GM12874 (cell line): ENCODE measurements around the gene DIP2B.

ENCODE experiments used
- CTCF ChIP-seq: IDR thresholded peaks from 2 replicates; pipeline ENCODE4 v1.5.1; 2011; ENCODE audit warnings: low read depth, mild to moderate bottlenecking, control low read depth, low read length, moderate library complexity; ENCODE audit not compliant: insufficient read depth

The DIP2B gene

GRCh38 chr12:50546441-50547318, 41.9 kb downstream of the DIP2B start:
- TF ChIP-seq CTCF, result no peak

GRCh38 chr12:50547742-50548141, 43.0 kb downstream of the DIP2B start:
- no peak for TF ChIP-seq CTCF

- TF ChIP-seq CTCF, result no peak
Observed at GRCh38 chr12:50549885-50550284, 45.1 kb downstream of the DIP2B start.

- TF ChIP-seq CTCF, result no peak
Observed at GRCh38 chr12:50550530-50551223, 45.9 kb downstream of the DIP2B start.

GRCh38 chr12:50551866-50552265, 47.1 kb downstream of the DIP2B start:
- no peak for TF ChIP-seq CTCF

- no peak for TF ChIP-seq CTCF
Observed at GRCh38 chr12:50554651-50555050, 49.9 kb downstream of the DIP2B start.

- TF ChIP-seq CTCF, result no peak
Observed at GRCh38 chr12:50555471-50555885, 50.7 kb downstream of the DIP2B start.
